ENCODE measurements around the gene MAP6.

MAP6 gene

GRCh38 chr11:75626889-75627529 is 41.8 kb downstream of the MAP6 start:
- no peak for TF ChIP-seq CTCF (IDR thresholded peaks at IDR 0.05; ENCODE audit: borderline replicate concordance, control extremely low read depth, extremely low read depth, insufficient read depth, missing control alignments)
- in situ Hi-C loops (cut with MboI; ENCODE audit: low sequenced_read_pairs, unreplicated experiment) = no loop called here
- DNase-seq (ENCODE audit: low spot score) = no peak

- DNase-seq (ENCODE audit: low spot score) = no peak
- TF ChIP-seq CTCF (IDR thresholded peaks at IDR 0.05; ENCODE audit: borderline replicate concordance, control extremely low read depth, extremely low read depth, insufficient read depth, missing control alignments) = no peak
- in situ Hi-C loops (cut with MboI; ENCODE audit: low sequenced_read_pairs, unreplicated experiment) = no loop called here
Observed at GRCh38 chr11:75625991-75626888, 42.6 kb downstream of the MAP6 start.

- TF ChIP-seq CTCF (IDR thresholded peaks at IDR 0.05; ENCODE audit: borderline replicate concordance, control extremely low read depth, extremely low read depth, insufficient read depth, missing control alignments) = no peak
- in situ Hi-C loops (cut with MboI; ENCODE audit: low sequenced_read_pairs, unreplicated experiment) = no loop called here
- DNase-seq (ENCODE audit: low spot score) = no peak
Observed at GRCh38 chr11:75625021-75625420, 43.8 kb downstream of the MAP6 start.

- in situ Hi-C loops (cut with MboI; ENCODE audit: low sequenced_read_pairs, unreplicated experiment) = no loop called here
- no peak for DNase-seq (ENCODE audit: low spot score)
- no peak for TF ChIP-seq CTCF (IDR thresholded peaks at IDR 0.05; ENCODE audit: borderline replicate concordance, control extremely low read depth, extremely low read depth, insufficient read depth, missing control alignments)
Observed at GRCh38 chr11:75616281-75616680, 52.6 kb downstream of the MAP6 start.

GRCh38 chr11:75615751-75616150 is 53.1 kb downstream of the MAP6 start:
- TF ChIP-seq CTCF (IDR thresholded peaks at IDR 0.05; ENCODE audit: borderline replicate concordance, control extremely low read depth, extremely low read depth, insufficient read depth, missing control alignments) = no peak
- DNase-seq (ENCODE audit: low spot score) = no peak
- in situ Hi-C loops (cut with MboI; ENCODE audit: low sequenced_read_pairs, unreplicated experiment) = no loop called here

- no peak for DNase-seq (ENCODE audit: low spot score)
- in situ Hi-C loops (cut with MboI; ENCODE audit: low sequenced_read_pairs, unreplicated experiment) = no loop called here
- no peak for TF ChIP-seq CTCF (IDR thresholded peaks at IDR 0.05; ENCODE audit: borderline replicate concordance, control extremely low read depth, extremely low read depth, insufficient read depth, missing control alignments)
Observed at GRCh38 chr11:75611823-75612222, 57.0 kb downstream of the MAP6 start.

Data from GM13976 (cell line).